GM12891 (cell line): ENCODE measurements around the gene ZDHHC11.
"Not testable (repeated sequence)": the region's sequence is repeated elsewhere in the genome, so short reads cannot be mapped to it uniquely, and the experiment has no call there.

ENCODE experiments used
- POLR2A ChIP-seq: IDR thresholded peaks from 2 replicates; pipeline ENCODE4 v1.6.1; 2011; ENCODE audit warnings: low read depth, low read length, control low read depth
- POLR2AphosphoS5 ChIP-seq: IDR thresholded peaks from 2 replicates; pipeline ENCODE4 v1.6.1; 2011; ENCODE audit warnings: low read depth, low read length, control low read depth
- SPI1 ChIP-seq: IDR thresholded peaks from 2 replicates; pipeline ENCODE4 v1.6.1; 2011; ENCODE audit warnings: low read depth, low read length, control low read depth
- TAF1 ChIP-seq: IDR thresholded peaks from 2 replicates; pipeline ENCODE4 v1.6.1; 2011; ENCODE audit warnings: low read depth, low read length, control low read depth

GRCh38 chr5:771087-771781 lies 79.6 kb downstream of the ZDHHC11 start:
- TF ChIP-seq POLR2A, POLR2AphosphoS5, SPI1, TAF1: not testable (repeated sequence)
